NB4 (cell line): Measurements from ENCODE around the gene ZNF90.

ENCODE experiments used
- CTCF ChIP-seq: IDR thresholded peaks from one replicate; pipeline ENCODE4 v1.5.1; 2012; ENCODE audit warnings: low read depth, low read length
- MAX ChIP-seq: IDR thresholded peaks from 2 replicates; pipeline ENCODE4 v1.6.1; 2011; ENCODE audit warnings: low read depth, low read length
- MYC ChIP-seq: IDR thresholded peaks from 2 replicates; pipeline ENCODE4 v1.6.1; 2011; ENCODE audit warnings: low read depth, low read length
- POLR2A ChIP-seq: IDR thresholded peaks from 2 replicates; pipeline ENCODE4 v1.6.1; 2011; ENCODE audit warnings: mild to moderate bottlenecking; ENCODE audit not compliant: insufficient read length; ENCODE audit errors: extremely low read depth

GRCh38 chr19:20151617-20152145, 73.9 kb downstream of the ZNF90 start:
- TF ChIP-seq CTCF = no peak
- no peak for TF ChIP-seq MYC
- no peak for TF ChIP-seq POLR2A
- TF ChIP-seq MAX = no peak
